ENCODE data around the gene ARHGEF28.

The ARHGEF28 gene

GRCh38 chr5:73739650-73740049 is 113.7 kb downstream of the ARHGEF28 start:
- TF ChIP-seq POLR2AphosphoS5 (IDR thresholded peaks at IDR 0.05; ENCODE audit: low read depth, low read length) (no peak), SIN3A (IDR thresholded peaks at IDR 0.05; ENCODE audit: borderline replicate concordance, insufficient read depth, low read length) (no peak), TAF1 (IDR thresholded peaks at IDR 0.05; ENCODE audit: borderline replicate concordance, insufficient read depth, low read length) (no peak), REST (IDR thresholded peaks at IDR 0.05; ENCODE audit: insufficient read depth in 1 of 2, low read depth in 2 of 2, low read length in 2 of 2) (no peak), FOXP2 (optimal IDR thresholded peaks at IDR 0.05; ENCODE audit: borderline replicate concordance, extremely low read depth, extremely low read length, insufficient read depth) (no peak)

GRCh38 chr5:73740274-73740790 is 114.3 kb downstream of the ARHGEF28 start:
- no peak for TF ChIP-seq POLR2AphosphoS5 (IDR thresholded peaks at IDR 0.05; ENCODE audit: low read depth, low read length)
- TF ChIP-seq REST (IDR thresholded peaks at IDR 0.05; ENCODE audit: insufficient read depth in 1 of 2, low read depth in 2 of 2, low read length in 2 of 2): no peak
- TF ChIP-seq FOXP2 (optimal IDR thresholded peaks at IDR 0.05; ENCODE audit: borderline replicate concordance, extremely low read depth, extremely low read length, insufficient read depth): no peak
- no peak for TF ChIP-seq TAF1 (IDR thresholded peaks at IDR 0.05; ENCODE audit: borderline replicate concordance, insufficient read depth, low read length)
- TF ChIP-seq SIN3A (IDR thresholded peaks at IDR 0.05; ENCODE audit: borderline replicate concordance, insufficient read depth, low read length): no peak

GRCh38 chr5:73743161-73743560 is 117.2 kb downstream of the ARHGEF28 start:
- TF ChIP-seq TAF1 (IDR thresholded peaks at IDR 0.05; ENCODE audit: borderline replicate concordance, insufficient read depth, low read length) (no peak), FOXP2 (optimal IDR thresholded peaks at IDR 0.05; ENCODE audit: borderline replicate concordance, extremely low read depth, extremely low read length, insufficient read depth) (no peak), REST (IDR thresholded peaks at IDR 0.05; ENCODE audit: insufficient read depth in 1 of 2, low read depth in 2 of 2, low read length in 2 of 2) (no peak), SIN3A (IDR thresholded peaks at IDR 0.05; ENCODE audit: borderline replicate concordance, insufficient read depth, low read length) (no peak), POLR2AphosphoS5 (IDR thresholded peaks at IDR 0.05; ENCODE audit: low read depth, low read length) (no peak)

GRCh38 chr5:73745836-73746235 is 119.8 kb downstream of the ARHGEF28 start:
- TF ChIP-seq SIN3A (IDR thresholded peaks at IDR 0.05; ENCODE audit: borderline replicate concordance, insufficient read depth, low read length) (no peak), TAF1 (IDR thresholded peaks at IDR 0.05; ENCODE audit: borderline replicate concordance, insufficient read depth, low read length) (no peak), REST (IDR thresholded peaks at IDR 0.05; ENCODE audit: insufficient read depth in 1 of 2, low read depth in 2 of 2, low read length in 2 of 2) (no peak), POLR2AphosphoS5 (IDR thresholded peaks at IDR 0.05; ENCODE audit: low read depth, low read length) (no peak), FOXP2 (optimal IDR thresholded peaks at IDR 0.05; ENCODE audit: borderline replicate concordance, extremely low read depth, extremely low read length, insufficient read depth) (no peak)

GRCh38 chr5:73746608-73747007 is 120.6 kb downstream of the ARHGEF28 start:
- no peak for TF ChIP-seq FOXP2 (optimal IDR thresholded peaks at IDR 0.05; ENCODE audit: borderline replicate concordance, extremely low read depth, extremely low read length, insufficient read depth)
- no peak for TF ChIP-seq SIN3A (IDR thresholded peaks at IDR 0.05; ENCODE audit: borderline replicate concordance, insufficient read depth, low read length)
- no peak for TF ChIP-seq POLR2AphosphoS5 (IDR thresholded peaks at IDR 0.05; ENCODE audit: low read depth, low read length)
- TF ChIP-seq REST (IDR thresholded peaks at IDR 0.05; ENCODE audit: insufficient read depth in 1 of 2, low read depth in 2 of 2, low read length in 2 of 2): no peak
- no peak for TF ChIP-seq TAF1 (IDR thresholded peaks at IDR 0.05; ENCODE audit: borderline replicate concordance, insufficient read depth, low read length)
